Activated naive CD4-positive, alpha-beta T cell treated with anti-CD3 and anti-CD28 coated beads, Interleukin-2, amount 10 ng/mL, durations not matched to agents 7 days and 5 days (primary cell): ENCODE measurements around the gene ELK3.

ENCODE experiments used
- CTCF ChIA-PET: fragments of 350-600 bp; sonication (Branson Sonifier 250); formaldehyde crosslinking; loops from one replicate; lab custom pipeline; 2021; ENCODE audit warnings: antibody characterized with exemption; lab: Charles Lee
- DNase-seq: peaks from one replicate; pipeline ENCODE4 v3.0.0-alpha.2; 2020
- H3K27ac Mint-ChIP-seq: one replicate; pipeline ENCODE4 v1.8.0; 2021; ENCODE audit warnings: mild to moderate bottlenecking, moderate library complexity, mixed read lengths
- H3K27me3 Mint-ChIP-seq: one replicate; pipeline ENCODE4 v1.8.0; 2021; ENCODE audit warnings: mild to moderate bottlenecking, mixed read lengths
- H3K36me3 Mint-ChIP-seq: one replicate; pipeline ENCODE4 v1.8.0; 2021; ENCODE audit warnings: mixed read lengths
- H3K4me1 Mint-ChIP-seq: one replicate; pipeline ENCODE4 v1.8.0; 2021; ENCODE audit warnings: mixed read lengths
- H3K4me3 Mint-ChIP-seq: one replicate; pipeline ENCODE4 v1.8.0; 2021; ENCODE audit warnings: mild to moderate bottlenecking, moderate library complexity, mixed read lengths
- H3K9me3 Mint-ChIP-seq: one replicate; pipeline ENCODE4 v1.8.0; 2021; ENCODE audit warnings: mixed read lengths

The ELK3 gene

GRCh38 chr12:96171905-96172304 is 22.3 kb upstream of the ELK3 start:
- Mint-ChIP-seq H3K36me3 (peaks cover 10% of the 10 kb centered on the region), H3K9me3 (peaks cover 22% of the 10 kb centered on the region), H3K4me3 (no peak overlapping the region), H3K27me3 (peaks cover 8% of the 10 kb centered on the region), H3K27ac (no peak overlapping the region), H3K4me1 (peaks cover 15% of the 10 kb centered on the region)
- CTCF ChIA-PET = no interaction called here
- no peak for DNase-seq

GRCh38 chr12:96172981-96173380 is 21.2 kb upstream of the ELK3 start:
- no peak for DNase-seq
- Mint-ChIP-seq H3K4me1 (peaks cover 25% of the 10 kb centered on the region), H3K9me3 (peaks cover 25% of the 10 kb centered on the region), H3K36me3 (peaks cover 10% of the 10 kb centered on the region), H3K27me3 (peaks cover 8% of the 10 kb centered on the region), H3K27ac (no peak overlapping the region), H3K4me3 (no peak overlapping the region)
- CTCF ChIA-PET = no interaction called here

GRCh38 chr12:96176575-96176974 is 17.6 kb upstream of the ELK3 start:
- no peak overlapping the region for H3K4me3 Mint-ChIP-seq
- H3K4me1 Mint-ChIP-seq = peaks cover 36% of the 10 kb centered on the region
- DNase-seq = no peak
- peaks cover 39% of the 10 kb centered on the region for H3K9me3 Mint-ChIP-seq
- peaks cover 14% of the 10 kb centered on the region for H3K36me3 Mint-ChIP-seq
- H3K27me3 Mint-ChIP-seq = peaks cover 8% of the 10 kb centered on the region
- CTCF ChIA-PET = interaction anchor here (1.3 to 2.5 kb wide), 3 partner anchors 10 to 116 kb away, joined by 7 to 13 read pairs (median 7); no protein-coding TSS in a partner anchor
- peak overlapping the region; percentile 95 for H3K27ac Mint-ChIP-seq

GRCh38 chr12:96177013-96177412 is 17.2 kb upstream of the ELK3 start:
- peak; percentile 73 for DNase-seq
- Mint-ChIP-seq H3K9me3 (peaks cover 39% of the 10 kb centered on the region), H3K4me3 (peak overlapping the region; percentile 1), H3K27me3 (peaks cover 8% of the 10 kb centered on the region), H3K27ac (peak overlapping the region; percentile 95), H3K4me1 (peaks cover 36% of the 10 kb centered on the region), H3K36me3 (peaks cover 14% of the 10 kb centered on the region)
- CTCF ChIA-PET = interaction anchor here (1.3 to 2.5 kb wide), 3 partner anchors 9 to 116 kb away, joined by 7 to 13 read pairs (median 7); no protein-coding TSS in a partner anchor

- no peak overlapping the region for H3K27ac Mint-ChIP-seq
- H3K9me3 Mint-ChIP-seq = peaks cover 11% of the 10 kb centered on the region
- no peak for DNase-seq
- no peaks in the 10 kb centered on the region for H3K27me3 Mint-ChIP-seq
- peaks cover 29% of the 10 kb centered on the region for H3K4me1 Mint-ChIP-seq
- H3K36me3 Mint-ChIP-seq = peaks cover 2% of the 10 kb centered on the region
- H3K4me3 Mint-ChIP-seq = no peak overlapping the region
- CTCF ChIA-PET = no interaction called here
Observed at GRCh38 chr12:96183734-96184370, 10.3 kb upstream of the ELK3 start.

- Mint-ChIP-seq H3K27ac (no peak overlapping the region), H3K27me3 (peaks cover 4% of the 10 kb centered on the region), H3K9me3 (peaks cover 2% of the 10 kb centered on the region), H3K4me1 (peaks cover 28% of the 10 kb centered on the region), H3K36me3 (no peaks in the 10 kb centered on the region), H3K4me3 (no peak overlapping the region)
- CTCF ChIA-PET = interaction anchor here (1.2 to 1.9 kb wide), 2 partner anchors 9 to 122 kb away, joined by 6 to 7 read pairs; no protein-coding TSS in a partner anchor
- no peak for DNase-seq
Observed at GRCh38 chr12:96185914-96186313, 8.3 kb upstream of the ELK3 start.

GRCh38 chr12:96186607-96187301 is 7.4 kb upstream of the ELK3 start:
- DNase-seq = no peak
- H3K27ac Mint-ChIP-seq = peak overlapping the region; percentile 12
- peaks cover 28% of the 10 kb centered on the region for H3K4me1 Mint-ChIP-seq
- CTCF ChIA-PET = interaction anchor here (1.2 to 1.9 kb wide), 3 partner anchors 10 to 123 kb away, joined by 6 to 7 read pairs (median 7); no protein-coding TSS in a partner anchor
- no peaks in the 10 kb centered on the region for H3K9me3 Mint-ChIP-seq
- H3K4me3 Mint-ChIP-seq = no peak overlapping the region
- no peaks in the 10 kb centered on the region for H3K36me3 Mint-ChIP-seq
- H3K27me3 Mint-ChIP-seq = peaks cover 4% of the 10 kb centered on the region

GRCh38 chr12:96187956-96188355 is 6.2 kb upstream of the ELK3 start:
- H3K36me3 Mint-ChIP-seq = no peaks in the 10 kb centered on the region
- H3K4me3 Mint-ChIP-seq = no peak overlapping the region
- H3K9me3 Mint-ChIP-seq = no peaks in the 10 kb centered on the region
- CTCF ChIA-PET = interaction anchor here (0.7 to 1.4 kb wide), 2 partner anchors 27 to 269 kb away, joined by 3 to 7 read pairs; no protein-coding TSS in a partner anchor
- no peak overlapping the region for H3K27ac Mint-ChIP-seq
- H3K4me1 Mint-ChIP-seq = peaks cover 31% of the 10 kb centered on the region
- H3K27me3 Mint-ChIP-seq = peaks cover 4% of the 10 kb centered on the region
- DNase-seq = no peak

GRCh38 chr12:96189781-96190180 is 4.4 kb upstream of the ELK3 start:
- no peak for DNase-seq
- peaks cover 38% of the 10 kb centered on the region for H3K4me1 Mint-ChIP-seq
- H3K9me3 Mint-ChIP-seq = no peaks in the 10 kb centered on the region
- peaks cover 1% of the 10 kb centered on the region for H3K36me3 Mint-ChIP-seq
- peaks cover 7% of the 10 kb centered on the region for H3K27me3 Mint-ChIP-seq
- no peak overlapping the region for H3K27ac Mint-ChIP-seq
- H3K4me3 Mint-ChIP-seq = no peak overlapping the region
- CTCF ChIA-PET = interaction anchor here (1.2 kb wide), 1 partner anchor 23 kb away, joined by 3 read pairs; no protein-coding TSS in a partner anchor

- H3K4me3 Mint-ChIP-seq = no peak overlapping the region
- no peaks in the 10 kb centered on the region for H3K9me3 Mint-ChIP-seq
- CTCF ChIA-PET = interaction anchor here (1.2 kb wide), 1 partner anchor 22 kb away, joined by 3 read pairs; no protein-coding TSS in a partner anchor
- no peak for DNase-seq
- peaks cover 1% of the 10 kb centered on the region for H3K36me3 Mint-ChIP-seq
- peaks cover 7% of the 10 kb centered on the region for H3K27me3 Mint-ChIP-seq
- no peak overlapping the region for H3K27ac Mint-ChIP-seq
- H3K4me1 Mint-ChIP-seq = peaks cover 36% of the 10 kb centered on the region
Observed at GRCh38 chr12:96190413-96191108, 3.6 kb upstream of the ELK3 start.

GRCh38 chr12:96192926-96193573 is 1.1 kb upstream of the ELK3 start:
- no peaks in the 10 kb centered on the region for H3K9me3 Mint-ChIP-seq
- H3K4me3 Mint-ChIP-seq = peak overlapping the region; percentile 72
- no peak for DNase-seq
- H3K27me3 Mint-ChIP-seq = peaks cover 7% of the 10 kb centered on the region
- CTCF ChIA-PET = interaction anchor here (1.6 kb wide), 1 partner anchor 22 kb away, joined by 3 read pairs; no protein-coding TSS in a partner anchor
- peak overlapping the region; percentile 71 for H3K27ac Mint-ChIP-seq
- H3K4me1 Mint-ChIP-seq = peaks cover 37% of the 10 kb centered on the region
- H3K36me3 Mint-ChIP-seq = peaks cover 6% of the 10 kb centered on the region

GRCh38 chr12:96194576-96194889 is 358 bp downstream of the ELK3 start:
- H3K27ac Mint-ChIP-seq = peak overlapping the region; percentile 93
- no peaks in the 10 kb centered on the region for H3K9me3 Mint-ChIP-seq
- CTCF ChIA-PET = no interaction called here
- H3K36me3 Mint-ChIP-seq = peaks cover 8% of the 10 kb centered on the region
- peak overlapping the region; percentile 95 for H3K4me3 Mint-ChIP-seq
- DNase-seq = no peak
- peaks cover 7% of the 10 kb centered on the region for H3K27me3 Mint-ChIP-seq
- peaks cover 50% of the 10 kb centered on the region for H3K4me1 Mint-ChIP-seq

GRCh38 chr12:96194971-96195844 is 1.0 kb downstream of the ELK3 start:
- DNase-seq = peak; percentile 81
- CTCF ChIA-PET = interaction anchor here (0.8 to 2.0 kb wide), 2 partner anchors 11 to 20 kb away, joined by 3 to 7 read pairs; no protein-coding TSS in a partner anchor

More at GRCh38 chr12:96194971-96195844, 1.0 kb downstream of the ELK3 start:
- no peaks in the 10 kb centered on the region for H3K9me3 Mint-ChIP-seq
- peaks cover 4% of the 10 kb centered on the region for H3K27me3 Mint-ChIP-seq
- peaks cover 10% of the 10 kb centered on the region for H3K36me3 Mint-ChIP-seq
- peaks cover 49% of the 10 kb centered on the region for H3K4me1 Mint-ChIP-seq
- peak overlapping the region; percentile 95 for H3K27ac Mint-ChIP-seq
- peak overlapping the region; percentile 91 for H3K4me3 Mint-ChIP-seq
